Measurements from ENCODE around the gene PSMA7. TPM values are rescaled to one million over a fixed set of nuclear protein-coding genes. Genes with fewer than 3 reads are reported as not detected.

The PSMA7 gene
- total and polyA plus RNA-seq, 2 donors (not counting 1 experiment from before 2014, with no cell fraction given), result 140 to 252 TPM

- 97% methylated on average over 15 of the region's 18 CpGs for WGBS (ENCODE audit: insufficient coverage)
- TF ChIP-seq CTCF (IDR thresholded peaks at IDR 0.05) (no peak), EZH2 (IDR thresholded peaks at IDR 0.05; ENCODE audit: borderline replicate concordance, insufficient read depth, low read depth, low read length, poor library complexity, severe bottlenecking) (no peak)
These were observed 29.5 kb upstream of the PSMA7 start for GRCh38 chr20:62172666-62173065.

GRCh38 chr20:62171245-62171644 is 28.1 kb upstream of the PSMA7 start:
- WGBS (ENCODE audit: insufficient coverage), result 92% methylated on average over 5 of the region's 8 CpGs
- H3K9ac ChIP-seq (ENCODE audit: low read length), result no peak overlapping the region
- no peak overlapping the region for H3K27ac Mint-ChIP-seq
- H3K4me3 ChIP-seq (ENCODE audit: control extremely low read depth in 1 of 5, extremely low read depth in 1 of 5, insufficient read depth in 1 of 5, low read depth in 2 of 5, low read length in 4 of 5), result no peak overlapping the region
- H3K79me2 ChIP-seq (ENCODE audit: control insufficient read depth, insufficient read depth, low read length), result no peaks in the 10 kb centered on the region
- no peaks in the 10 kb centered on the region for H3K9me3 ChIP-seq (ENCODE audit: control extremely low read depth in 1 of 3, control insufficient read depth in 2 of 3, insufficient read depth in 1 of 3, low read length in 2 of 3)
- H2AFZ ChIP-seq (ENCODE audit: insufficient read depth, low read depth, low read length, poor library complexity, severe bottlenecking), result no peak overlapping the region
- CTCF ChIA-PET, result no interaction called here
- no peaks in the 10 kb centered on the region for H3K9me3 Mint-ChIP-seq (ENCODE audit: insufficient read depth)
- peaks cover 0 to under 1% of the 10 kb centered on the region in 2 experiments for H3K36me3 ChIP-seq (replicated peaks in 1 of 2; ENCODE audit: control extremely low read depth in 1 of 2, control insufficient read depth in 1 of 2, extremely low read depth in 1 of 2, insufficient read depth in 2 of 2, low read length in 1 of 2)
- no peak overlapping the region for H3K4me3 Mint-ChIP-seq
- intact Hi-C loops (cut with micrococcal nuclease), result no loop called here
- no peaks in the 10 kb centered on the region for H3K4me1 ChIP-seq (ENCODE audit: control insufficient read depth in 2 of 2, insufficient read depth in 2 of 2, low read length in 2 of 2)
- TF ChIP-seq EZH2 (IDR thresholded peaks at IDR 0.05; ENCODE audit: borderline replicate concordance, insufficient read depth, low read depth, low read length, poor library complexity, severe bottlenecking) (no peak), CTCF (IDR thresholded peaks at IDR 0.05) (no peak)
- no peaks in the 10 kb centered on the region for H3K27me3 Mint-ChIP-seq
- no peaks in the 10 kb centered on the region for H4K20me1 ChIP-seq (ENCODE audit: control insufficient read depth, insufficient read depth, low read length, poor library complexity, severe bottlenecking)
- H3K4me1 Mint-ChIP-seq, result no peaks in the 10 kb centered on the region
- H3K27me3 ChIP-seq (replicated peaks in 1 of 4; ENCODE audit: control extremely low read depth in 1 of 4, control insufficient read depth in 3 of 4, insufficient read depth in 4 of 4, low read length in 3 of 4), result no peaks in the 10 kb centered on the region
- POLR2A ChIA-PET, result no interaction called here
- H3K4me2 ChIP-seq (replicated peaks; ENCODE audit: low read depth, low read length, poor library complexity, severe bottlenecking), result no peak overlapping the region
- ATAC-seq (ENCODE audit: low read depth) (no peak), DNase-seq (no peak)
- no peak overlapping the region for H3K27ac ChIP-seq (ENCODE audit: low read length in 2 of 2)

More at GRCh38 chr20:62172666-62173065, 29.5 kb upstream of the PSMA7 start:
- H3K27me3 Mint-ChIP-seq, result no peaks in the 10 kb centered on the region
- H3K27ac Mint-ChIP-seq, result no peak overlapping the region
- H3K4me3 Mint-ChIP-seq, result no peak overlapping the region
- Histone ChIP-seq H3K36me3 (replicated peaks in 1 of 2; ENCODE audit: control extremely low read depth in 1 of 2, control insufficient read depth in 1 of 2, extremely low read depth in 1 of 2, insufficient read depth in 2 of 2, low read length in 1 of 2) (no peaks in the 10 kb centered on the region), H3K27me3 (replicated peaks in 1 of 4; ENCODE audit: control extremely low read depth in 1 of 4, control insufficient read depth in 3 of 4, insufficient read depth in 4 of 4, low read length in 3 of 4) (no peaks in the 10 kb centered on the region), H3K4me3 (ENCODE audit: control extremely low read depth in 1 of 5, extremely low read depth in 1 of 5, insufficient read depth in 1 of 5, low read depth in 2 of 5, low read length in 4 of 5) (no peak overlapping the region), H3K9ac (ENCODE audit: low read length) (no peak overlapping the region), H2AFZ (ENCODE audit: insufficient read depth, low read depth, low read length, poor library complexity, severe bottlenecking) (no peak overlapping the region), H3K9me3 (ENCODE audit: control extremely low read depth in 1 of 3, control insufficient read depth in 2 of 3, insufficient read depth in 1 of 3, low read length in 2 of 3) (no peaks in the 10 kb centered on the region), H3K4me2 (replicated peaks; ENCODE audit: low read depth, low read length, poor library complexity, severe bottlenecking) (no peak overlapping the region), H3K79me2 (ENCODE audit: control insufficient read depth, insufficient read depth, low read length) (no peaks in the 10 kb centered on the region), H3K27ac (ENCODE audit: low read length in 2 of 2) (no peak overlapping the region), H3K4me1 (ENCODE audit: control insufficient read depth in 2 of 2, insufficient read depth in 2 of 2, low read length in 2 of 2) (no peaks in the 10 kb centered on the region), H4K20me1 (ENCODE audit: control insufficient read depth, insufficient read depth, low read length, poor library complexity, severe bottlenecking) (no peaks in the 10 kb centered on the region)
- intact Hi-C loops (cut with micrococcal nuclease), result no loop called here
- H3K9me3 Mint-ChIP-seq (ENCODE audit: insufficient read depth), result no peaks in the 10 kb centered on the region
- no peaks in the 10 kb centered on the region for H3K4me1 Mint-ChIP-seq
- POLR2A ChIA-PET, result no interaction called here
- CTCF ChIA-PET, result no interaction called here
- DNase-seq (no peak), ATAC-seq (ENCODE audit: low read depth) (no peak)
